Neural cell (in vitro differentiated cells): ENCODE results near the gene MIX23. TPM values are rescaled to one million over a fixed set of nuclear protein-coding genes. Genes with fewer than 3 reads are reported as not detected.

Experiments
- H2AFZ ChIP-seq: fragments of 200-600, 300-800 bp; sonication (generic), shearing (Covaris generic); 2 replicates; pipeline ENCODE4 v1.6.0; 2014; ENCODE audit warnings: low read depth, mild to moderate bottlenecking, antibody characterized with exemption, low read length, moderate library complexity
- H3F3A ChIP-seq: fragments of 200-600 bp; shearing (Covaris generic); 2 replicates; pipeline ENCODE4 v1.6.1; 2016; ENCODE audit warnings: mild to moderate bottlenecking, moderate library complexity, mixed read lengths, antibody characterized with exemption, low read length; ENCODE audit not compliant: insufficient read depth, poor library complexity, severe bottlenecking
- H3K27ac ChIP-seq: fragments of 200-600, 300-800 bp; sonication (generic), shearing (Covaris generic); 2 replicates; pipeline ENCODE4 v1.5.1; 2014; ENCODE audit warnings: mild to moderate bottlenecking, low read length, moderate library complexity
- H3K27me3 ChIP-seq: fragments of 300-800, 200-600 bp; sonication (generic), shearing (Covaris generic); 2 replicates; pipeline ENCODE4 v1.6.0; 2014; ENCODE audit warnings: mild to moderate bottlenecking, low read depth, low read length, moderate library complexity; ENCODE audit not compliant: insufficient read depth
- H3K36me3 ChIP-seq: fragments of 300-800, 200-600 bp; sonication (generic), shearing (Covaris generic); 2 replicates; pipeline ENCODE4 v1.5.1; 2014; ENCODE audit warnings: mild to moderate bottlenecking, antibody characterized with exemption, low read length, moderate library complexity; ENCODE audit not compliant: insufficient read depth
- H3K4me2 ChIP-seq: fragments of 300-800, 200-600 bp; sonication (generic), shearing (Covaris generic); 2 replicates; pipeline ENCODE4 v1.6.0; 2014; ENCODE audit warnings: mild to moderate bottlenecking, low read length
- H3K4me3 ChIP-seq: fragments of 300-800, 200-600 bp; sonication (generic), shearing (Covaris generic); 2 replicates; pipeline ENCODE4 v1.5.1; 2014; ENCODE audit warnings: mild to moderate bottlenecking, low read length, moderate library complexity
- H3K79me2 ChIP-seq: fragments of 200-600 bp; shearing (Covaris generic); replicated peaks from 2 replicates; pipeline ENCODE4 v1.6.0; 2014; ENCODE audit warnings: mild to moderate bottlenecking, low read length, moderate library complexity; ENCODE audit not compliant: insufficient read depth
- H3K9ac ChIP-seq: fragments of 300-800, 200-600 bp; sonication (generic), shearing (Covaris generic); 2 replicates; pipeline ENCODE4 v1.6.1; 2016; ENCODE audit warnings: mild to moderate bottlenecking, low read length, mixed read lengths
- H3K9me2 ChIP-seq: fragments of 200-600 bp; shearing (Covaris generic); 2 replicates; pipeline ENCODE4 v1.6.1; 2016; ENCODE audit warnings: mild to moderate bottlenecking, low read length, mixed read lengths; ENCODE audit not compliant: insufficient read depth
- H3K9me3 ChIP-seq: fragments of 200-600, 300-800 bp; sonication (generic), shearing (Covaris generic); 2 replicates; pipeline ENCODE4 v1.6.1; 2016; ENCODE audit warnings: mild to moderate bottlenecking, mixed run types, low read length, moderate library complexity, mixed read lengths
- H4K20me1 ChIP-seq: fragments of 200-600 bp; shearing (Covaris generic); 2 replicates; pipeline ENCODE4 v1.6.1; 2016; ENCODE audit warnings: mild to moderate bottlenecking, mixed run types; ENCODE audit not compliant: insufficient read depth
- EP300 ChIP-seq: fragments of 450-650 bp; conservative IDR thresholded peaks from 2 replicates; pipeline ENCODE4 v1.6.1; 2014; ENCODE audit warnings: antibody characterized with exemption, mild to moderate bottlenecking, moderate library complexity; ENCODE audit not compliant: poor library complexity, severe bottlenecking
- EZH2 ChIP-seq: fragments of 200-600, 300-800 bp; shearing (Covaris generic), sonication (generic); IDR thresholded peaks from 2 replicates; pipeline ENCODE4 v1.6.1; 2014; ENCODE audit warnings: antibody characterized with exemption, low read length, borderline replicate concordance, mild to moderate bottlenecking; ENCODE audit not compliant: insufficient read depth, poor library complexity, severe bottlenecking
- MXI1 ChIP-seq: fragments of 450-650 bp; conservative IDR thresholded peaks from 2 replicates; pipeline ENCODE4 v1.6.1; 2014; ENCODE audit warnings: antibody characterized with exemption, mild to moderate bottlenecking; ENCODE audit not compliant: poor library complexity, severe bottlenecking
- POLR2AphosphoS5 ChIP-seq: IDR thresholded peaks from 2 replicates; pipeline ENCODE4 v1.6.1; 2012
- RAD21 ChIP-seq: fragments of 450-650 bp; conservative IDR thresholded peaks from 2 replicates; pipeline ENCODE4 v1.6.1; 2014; ENCODE audit warnings: antibody characterized with exemption, mild to moderate bottlenecking, moderate library complexity
- SMC3 ChIP-seq: fragments of 450-650 bp; conservative IDR thresholded peaks from 2 replicates; pipeline ENCODE4 v1.6.1; 2014; ENCODE audit warnings: antibody characterized with exemption, mild to moderate bottlenecking, moderate library complexity; ENCODE audit not compliant: poor library complexity
- TAF1 ChIP-seq: IDR thresholded peaks from 2 replicates; pipeline ENCODE4 v1.6.1; 2012; ENCODE audit warnings: low read depth
- polyA plus RNA-seq: library from polyadenylated mRNA; depleted of rRNA; stranded (reverse); fragments of >200 nt; gene quantifications from 2 replicates; pipeline ENCODE4 v1.2.3, GENCODE V29; 2014
- TF ChIP-seq, protein P1 (sequence below): fragments of 450-650 bp; IDR thresholded peaks from 2 replicates; pipeline ENCODE4 v1.5.1; 2014; ENCODE audit warnings: antibody characterized with exemption, mild to moderate bottlenecking, moderate library complexity; ENCODE audit not compliant: poor library complexity, severe bottlenecking
- TF ChIP-seq, protein P2 (sequence below): IDR thresholded peaks from 2 replicates; pipeline ENCODE4 v1.6.1; 2012; ENCODE audit warnings: borderline replicate concordance

The MIX23 gene
- polyA plus RNA-seq, 1 donor from 2014 or later, result 87.3 TPM

DNA sequence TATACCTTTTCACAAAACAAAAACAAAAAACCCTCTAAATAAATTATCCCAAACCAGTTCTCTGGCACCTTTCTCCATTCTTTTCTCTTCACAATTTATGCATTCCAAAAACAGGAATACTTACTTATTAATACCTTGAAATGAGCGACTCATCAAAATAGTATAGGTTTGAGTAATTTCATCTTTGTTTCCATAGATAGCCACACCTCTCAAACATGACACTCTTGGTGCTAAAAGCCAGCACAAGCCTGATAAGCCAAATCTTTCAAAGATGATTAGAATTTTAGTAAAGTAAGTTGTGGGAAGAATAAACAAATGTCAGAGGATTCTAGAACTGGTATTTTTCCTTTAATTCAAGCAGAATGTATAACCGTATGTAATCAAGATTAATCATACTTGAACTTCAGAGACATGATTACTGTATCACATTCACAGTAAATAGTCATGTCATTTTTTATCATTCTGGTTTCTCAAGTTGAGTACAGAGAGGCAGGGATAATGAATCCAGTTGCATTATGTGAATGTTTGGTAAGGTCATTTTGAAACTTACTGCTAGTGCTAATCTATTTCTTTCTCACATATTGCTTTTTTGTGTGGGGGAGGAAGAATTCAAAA, 44.9 kb upstream of the MIX23 start:
- no peaks in the 10 kb centered on the region for H3K9me2 ChIP-seq
- H3K79me2 ChIP-seq, result no peaks in the 10 kb centered on the region

DNA sequence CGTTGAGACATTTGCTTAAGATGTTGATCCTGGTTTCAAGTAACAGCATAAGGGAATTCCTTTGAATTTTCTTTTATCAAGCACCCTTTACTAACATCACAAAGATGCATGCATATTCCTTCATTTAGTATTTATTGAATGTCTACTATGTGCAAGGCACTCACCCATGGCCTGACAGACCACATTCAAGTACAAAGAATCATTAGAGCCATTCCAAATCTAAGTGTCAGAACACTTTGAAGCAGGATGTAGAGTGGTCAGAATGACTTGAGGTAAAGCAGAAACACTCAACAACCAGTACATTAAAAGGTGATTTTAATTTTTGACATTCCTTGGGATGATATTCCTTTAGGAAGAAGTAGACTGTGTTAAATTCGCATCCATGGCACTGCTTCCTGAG, 38.8 kb upstream of the MIX23 start:
- no peak overlapping the region for H3K4me2 ChIP-seq
- no peaks in the 10 kb centered on the region for H3K9me3 ChIP-seq
- peaks cover 9% of the 10 kb centered on the region for H3K36me3 ChIP-seq
- H4K20me1 ChIP-seq, result no peaks in the 10 kb centered on the region
- no peaks in the 10 kb centered on the region for H3F3A ChIP-seq
- H3K4me3 ChIP-seq, result no peak overlapping the region
- H3K27ac ChIP-seq, result no peak overlapping the region
- no peak overlapping the region for H3K9ac ChIP-seq
- no peaks in the 10 kb centered on the region for H3K9me2 ChIP-seq
- peaks cover 12% of the 10 kb centered on the region for H3K79me2 ChIP-seq
- H2AFZ ChIP-seq, result no peak overlapping the region
- H3K27me3 ChIP-seq, result no peaks in the 10 kb centered on the region
- TF ChIP-seq RAD21 (no peak), EP300 (no peak), SMC3 (no peak), MXI1 (no peak), EZH2 (no peak), POLR2AphosphoS5 (no peak), TAF1 (no peak)
- TF ChIP-seq, protein P1, sequence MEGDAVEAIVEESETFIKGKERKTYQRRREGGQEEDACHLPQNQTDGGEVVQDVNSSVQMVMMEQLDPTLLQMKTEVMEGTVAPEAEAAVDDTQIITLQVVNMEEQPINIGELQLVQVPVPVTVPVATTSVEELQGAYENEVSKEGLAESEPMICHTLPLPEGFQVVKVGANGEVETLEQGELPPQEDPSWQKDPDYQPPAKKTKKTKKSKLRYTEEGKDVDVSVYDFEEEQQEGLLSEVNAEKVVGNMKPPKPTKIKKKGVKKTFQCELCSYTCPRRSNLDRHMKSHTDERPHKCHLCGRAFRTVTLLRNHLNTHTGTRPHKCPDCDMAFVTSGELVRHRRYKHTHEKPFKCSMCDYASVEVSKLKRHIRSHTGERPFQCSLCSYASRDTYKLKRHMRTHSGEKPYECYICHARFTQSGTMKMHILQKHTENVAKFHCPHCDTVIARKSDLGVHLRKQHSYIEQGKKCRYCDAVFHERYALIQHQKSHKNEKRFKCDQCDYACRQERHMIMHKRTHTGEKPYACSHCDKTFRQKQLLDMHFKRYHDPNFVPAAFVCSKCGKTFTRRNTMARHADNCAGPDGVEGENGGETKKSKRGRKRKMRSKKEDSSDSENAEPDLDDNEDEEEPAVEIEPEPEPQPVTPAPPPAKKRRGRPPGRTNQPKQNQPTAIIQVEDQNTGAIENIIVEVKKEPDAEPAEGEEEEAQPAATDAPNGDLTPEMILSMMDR, result no peak
- TF ChIP-seq, protein P2, sequence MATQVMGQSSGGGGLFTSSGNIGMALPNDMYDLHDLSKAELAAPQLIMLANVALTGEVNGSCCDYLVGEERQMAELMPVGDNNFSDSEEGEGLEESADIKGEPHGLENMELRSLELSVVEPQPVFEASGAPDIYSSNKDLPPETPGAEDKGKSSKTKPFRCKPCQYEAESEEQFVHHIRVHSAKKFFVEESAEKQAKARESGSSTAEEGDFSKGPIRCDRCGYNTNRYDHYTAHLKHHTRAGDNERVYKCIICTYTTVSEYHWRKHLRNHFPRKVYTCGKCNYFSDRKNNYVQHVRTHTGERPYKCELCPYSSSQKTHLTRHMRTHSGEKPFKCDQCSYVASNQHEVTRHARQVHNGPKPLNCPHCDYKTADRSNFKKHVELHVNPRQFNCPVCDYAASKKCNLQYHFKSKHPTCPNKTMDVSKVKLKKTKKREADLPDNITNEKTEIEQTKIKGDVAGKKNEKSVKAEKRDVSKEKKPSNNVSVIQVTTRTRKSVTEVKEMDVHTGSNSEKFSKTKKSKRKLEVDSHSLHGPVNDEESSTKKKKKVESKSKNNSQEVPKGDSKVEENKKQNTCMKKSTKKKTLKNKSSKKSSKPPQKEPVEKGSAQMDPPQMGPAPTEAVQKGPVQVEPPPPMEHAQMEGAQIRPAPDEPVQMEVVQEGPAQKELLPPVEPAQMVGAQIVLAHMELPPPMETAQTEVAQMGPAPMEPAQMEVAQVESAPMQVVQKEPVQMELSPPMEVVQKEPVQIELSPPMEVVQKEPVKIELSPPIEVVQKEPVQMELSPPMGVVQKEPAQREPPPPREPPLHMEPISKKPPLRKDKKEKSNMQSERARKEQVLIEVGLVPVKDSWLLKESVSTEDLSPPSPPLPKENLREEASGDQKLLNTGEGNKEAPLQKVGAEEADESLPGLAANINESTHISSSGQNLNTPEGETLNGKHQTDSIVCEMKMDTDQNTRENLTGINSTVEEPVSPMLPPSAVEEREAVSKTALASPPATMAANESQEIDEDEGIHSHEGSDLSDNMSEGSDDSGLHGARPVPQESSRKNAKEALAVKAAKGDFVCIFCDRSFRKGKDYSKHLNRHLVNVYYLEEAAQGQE, result no peak

More for the DNA sequence above, 44.9 kb upstream of the MIX23 start:
- Histone ChIP-seq H2AFZ (no peak overlapping the region), H4K20me1 (no peaks in the 10 kb centered on the region), H3K9me3 (no peaks in the 10 kb centered on the region), H3K4me3 (no peak overlapping the region), H3K9ac (no peak overlapping the region), H3K27ac (no peak overlapping the region), H3K27me3 (no peaks in the 10 kb centered on the region), H3F3A (no peaks in the 10 kb centered on the region), H3K36me3 (peaks cover 9% of the 10 kb centered on the region), H3K4me2 (no peak overlapping the region)
- TF ChIP-seq TAF1, result no peak
- TF ChIP-seq SMC3, result no peak
- TF ChIP-seq, protein P1, result no peak
- no peak for TF ChIP-seq POLR2AphosphoS5
- TF ChIP-seq RAD21, result no peak
- TF ChIP-seq MXI1, result no peak
- TF ChIP-seq, protein P2, result no peak
- TF ChIP-seq EP300, result no peak
- no peak for TF ChIP-seq EZH2
